Activated naive CD4-positive, alpha-beta T cell treated with anti-CD3 and anti-CD28 coated beads for 36 hours (primary cell): Measurements from ENCODE around the gene ELOF1. TPM values are rescaled to one million over a fixed set of nuclear protein-coding genes. Genes with fewer than 3 reads are reported as not detected.
A peak's percentile ranks its signal among the peaks of the same experiment; 100 is the strongest.
"Not testable (repeated sequence)": the region's sequence is repeated elsewhere in the genome, so short reads cannot be mapped to it uniquely, and the experiment has no call there.

ENCODE experiments used
- CTCF ChIA-PET: fragments of 350-600 bp; sonication (Branson Sonifier 250); formaldehyde crosslinking; loops from one replicate; lab custom pipeline; 2021; ENCODE audit warnings: antibody characterized with exemption; lab: Charles Lee
- DNase-seq: peaks from one replicate; pipeline ENCODE4 v3.0.0-alpha.2; 2020
- H3K27ac Mint-ChIP-seq: one replicate; pipeline ENCODE4 v1.8.0; 2021; ENCODE audit warnings: mild to moderate bottlenecking, mixed read lengths
- H3K27me3 Mint-ChIP-seq: one replicate; pipeline ENCODE4 v1.8.0; 2021; ENCODE audit warnings: low read depth, mixed read lengths
- H3K36me3 Mint-ChIP-seq: one replicate; pipeline ENCODE4 v1.8.0; 2021; ENCODE audit warnings: low read depth, mixed read lengths
- H3K4me1 Mint-ChIP-seq: one replicate; pipeline ENCODE4 v1.8.0; 2021; ENCODE audit warnings: low read depth, mixed read lengths
- H3K4me3 Mint-ChIP-seq: one replicate; pipeline ENCODE4 v1.8.0; 2021; ENCODE audit warnings: mild to moderate bottlenecking, moderate library complexity, mixed read lengths
- H3K9me3 Mint-ChIP-seq: one replicate; pipeline ENCODE4 v1.8.0; 2021; ENCODE audit warnings: mixed read lengths
- intact Hi-C: fragments of 100-400 bp; cut with micrococcal nuclease; formaldehyde crosslinking; loops from one replicate; pipeline ENCODE4 v1.15.1; 2023
- total RNA-seq, 2 experiments: library from RNA; stranded (reverse); gene quantifications; one replicate each; pipeline ENCODE4 v1.2.3, GENCODE V29; 2021

ELOF1 gene
- total RNA-seq, 2 experiments from 2014 or later, result 33.0 to 33.4 TPM

DNA sequence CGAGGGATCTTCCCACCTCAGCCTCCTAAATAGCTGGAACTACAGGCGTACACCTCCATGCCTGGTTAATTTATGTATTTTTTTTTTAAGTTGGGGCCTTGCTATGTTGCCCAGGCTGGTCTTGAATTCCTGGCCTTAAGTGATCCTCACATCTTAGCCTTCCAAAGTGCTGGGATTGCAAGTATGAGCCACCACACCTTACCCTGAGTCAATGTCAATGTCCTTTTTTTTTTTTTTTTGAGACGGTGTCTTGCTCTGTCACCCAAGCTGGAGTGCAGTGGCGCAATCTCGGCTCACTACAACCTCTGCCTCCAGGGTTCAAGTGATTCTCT is 6.6 kb upstream of the ELOF1 start:
- H3K36me3 Mint-ChIP-seq, H3K27me3 Mint-ChIP-seq, H3K4me3 Mint-ChIP-seq, H3K27ac Mint-ChIP-seq, DNase-seq, H3K9me3 Mint-ChIP-seq, intact Hi-C loops: not testable (repeated sequence)
- CTCF ChIA-PET, result interaction anchor here (0.9 kb wide), 1 partner anchor 29 kb away, joined by 3 read pairs; no protein-coding TSS in a partner anchor
- H3K4me1 Mint-ChIP-seq, result peaks cover 10% of the 10 kb centered on the region

DNA sequence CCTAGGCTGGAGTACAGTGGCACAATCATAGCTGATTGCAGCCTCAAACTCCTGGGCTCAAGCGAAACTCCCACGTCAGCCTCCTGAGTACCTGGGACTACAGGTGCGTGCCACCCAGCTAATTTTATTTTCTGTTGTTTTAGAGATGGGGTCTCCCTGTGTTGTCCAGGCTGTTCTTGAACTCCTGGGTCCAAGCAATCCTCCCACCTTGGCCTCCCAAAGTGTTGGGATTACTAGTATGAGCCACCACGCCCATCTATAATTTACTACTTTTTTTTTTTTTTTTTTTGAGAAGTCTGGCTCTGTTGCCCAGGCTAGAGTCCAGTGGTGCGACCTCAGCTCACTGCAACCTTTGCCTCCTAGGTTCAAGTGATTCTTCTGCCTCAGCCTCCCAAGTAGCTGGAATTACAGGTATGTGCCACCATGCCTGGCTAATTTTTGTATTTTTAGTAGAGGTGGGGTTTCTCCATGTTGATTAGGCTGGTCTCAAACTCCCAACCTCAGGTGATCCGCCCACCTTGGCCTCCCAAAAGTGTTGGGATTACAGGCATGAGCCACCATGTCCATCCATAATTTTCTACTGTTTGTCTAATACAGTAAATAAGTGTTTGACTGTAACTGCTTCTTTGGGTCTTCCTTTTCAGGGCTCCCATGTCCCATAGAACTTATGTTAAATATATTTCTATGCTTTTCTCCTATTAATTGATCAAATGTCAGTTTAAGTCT is 5.2 kb upstream of the ELOF1 start:
- H3K27ac Mint-ChIP-seq, H3K9me3 Mint-ChIP-seq, H3K27me3 Mint-ChIP-seq, DNase-seq, intact Hi-C loops, H3K36me3 Mint-ChIP-seq, H3K4me3 Mint-ChIP-seq: not testable (repeated sequence)
- H3K4me1 Mint-ChIP-seq, result peaks cover 19% of the 10 kb centered on the region
- CTCF ChIA-PET, result interaction anchor here (0.5 to 1.3 kb wide), 3 partner anchors 16 to 544 kb away, joined by 3 read pairs; no protein-coding TSS in a partner anchor

DNA sequence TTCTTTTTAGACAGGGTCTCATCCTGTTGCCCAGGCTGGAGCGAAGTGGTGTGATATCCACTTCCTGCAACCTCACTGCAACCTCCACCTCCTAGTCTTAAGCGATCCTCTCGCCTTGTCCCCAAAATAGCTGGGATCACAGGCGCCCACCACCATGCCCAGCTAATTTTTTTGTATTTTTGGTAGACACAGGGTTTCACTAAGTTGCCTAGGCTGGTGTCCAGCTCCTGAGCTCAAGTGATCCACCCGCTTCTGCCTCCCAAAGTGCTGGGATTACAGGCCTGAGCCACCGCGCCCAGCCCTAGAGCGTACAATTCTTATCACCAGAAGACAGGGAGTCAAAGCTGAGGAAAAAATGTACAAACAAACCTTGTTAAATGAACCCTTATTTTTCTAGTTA is 4.5 kb upstream of the ELOF1 start:
- no peak for DNase-seq
- CTCF ChIA-PET, result interaction anchor here (0.5 to 1.8 kb wide), 4 partner anchors 17 to 543 kb away, joined by 3 to 5 read pairs (median 3); no protein-coding TSS in a partner anchor
- H3K9me3 Mint-ChIP-seq, result no peaks in the 10 kb centered on the region
- no peak overlapping the region for H3K4me3 Mint-ChIP-seq
- H3K36me3 Mint-ChIP-seq, result peaks cover 2% of the 10 kb centered on the region
- no peaks in the 10 kb centered on the region for H3K27me3 Mint-ChIP-seq
- peaks cover 21% of the 10 kb centered on the region for H3K4me1 Mint-ChIP-seq
- H3K27ac Mint-ChIP-seq, result no peak overlapping the region
- intact Hi-C loops, result no loop called here

DNA sequence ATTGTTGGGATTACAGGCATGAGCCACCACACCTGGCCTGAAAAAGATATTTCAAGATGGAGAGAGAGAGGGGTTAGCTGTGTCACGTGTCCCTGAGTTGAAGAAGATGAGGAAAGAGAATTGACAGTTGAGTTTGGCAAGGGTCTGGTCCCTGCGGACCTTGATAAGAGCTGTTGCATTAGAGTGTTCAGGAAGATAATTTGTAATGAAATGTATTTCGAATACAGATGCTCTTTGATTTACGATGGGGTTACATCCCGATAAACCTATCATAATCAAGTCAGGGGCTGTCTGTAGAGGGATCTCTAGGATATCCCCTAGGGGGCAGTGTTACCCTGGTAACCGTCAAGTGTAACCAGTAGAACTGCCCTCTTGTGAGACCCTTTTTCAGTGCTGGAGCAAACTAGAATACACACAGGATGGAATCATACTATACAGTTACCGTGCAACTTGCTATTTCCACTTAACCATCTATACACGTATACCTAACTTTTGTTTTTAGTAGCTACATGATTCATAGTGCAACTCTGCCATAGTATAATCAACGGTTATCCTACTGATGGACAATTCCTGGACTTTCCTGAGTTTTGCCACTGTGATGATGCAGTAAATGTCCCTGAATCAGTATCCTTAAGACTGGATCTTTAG is 1.5 kb upstream of the ELOF1 start:
- peak; percentile 80 for DNase-seq
- intact Hi-C loops, result loop anchor here (1.0 kb wide), 3 partner anchors 21 to 179 kb away; no protein-coding TSS in a partner anchor
- Mint-ChIP-seq H3K27me3 (no peaks in the 10 kb centered on the region), H3K36me3 (peaks cover 7% of the 10 kb centered on the region), H3K4me1 (peaks cover 37% of the 10 kb centered on the region), H3K4me3 (peak overlapping the region; percentile 91), H3K9me3 (no peaks in the 10 kb centered on the region), H3K27ac (peak overlapping the region; percentile 80)
- CTCF ChIA-PET, result interaction anchor here (0.6 to 3.6 kb wide), 10 partner anchors 9 to 80 kb away, joined by 3 to 60 read pairs (median 5); partner anchors contain the start of gene ACP5

DNA sequence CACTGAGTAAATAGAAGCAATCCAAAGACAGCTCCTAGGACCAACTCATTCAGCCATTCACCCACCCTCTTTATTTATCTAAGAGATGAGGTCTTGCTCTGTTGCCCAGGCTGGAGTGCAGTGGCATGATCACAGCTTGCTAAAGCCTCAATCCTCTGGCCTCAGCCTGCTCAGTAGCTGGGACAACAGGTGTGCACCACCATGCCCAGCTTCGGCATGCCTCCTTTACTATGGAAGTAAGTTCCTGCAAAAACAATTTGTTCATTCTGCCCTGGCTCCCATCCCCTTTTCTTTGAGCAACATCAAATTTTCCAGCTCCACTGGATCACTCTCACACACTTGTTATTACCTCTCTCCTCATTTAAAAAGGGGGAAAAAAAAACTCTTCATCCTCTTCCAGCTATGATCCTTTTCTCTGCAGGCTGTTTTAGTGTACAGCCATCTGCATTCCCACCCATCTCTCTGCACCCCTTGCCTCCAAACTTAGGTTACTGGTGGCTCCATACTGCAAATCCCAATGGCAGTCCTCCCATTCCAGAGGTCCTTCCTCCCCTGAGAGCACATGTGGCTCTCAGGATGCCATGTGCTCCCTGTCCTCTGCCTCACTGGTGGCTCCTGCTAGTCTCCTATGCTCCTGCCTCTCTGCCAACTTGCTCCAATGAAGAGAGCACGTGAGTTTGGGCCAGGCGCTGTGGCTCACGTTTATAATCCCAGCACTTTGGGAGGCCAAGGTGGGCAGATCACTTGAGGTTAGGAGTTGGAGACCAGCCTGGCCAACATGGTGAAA is 2.2 kb downstream of the ELOF1 start:
- Mint-ChIP-seq H3K36me3 (peaks cover 13% of the 10 kb centered on the region), H3K27ac (no peak overlapping the region), H3K4me3 (peak overlapping the region; percentile 28), H3K9me3 (no peaks in the 10 kb centered on the region), H3K27me3 (no peaks in the 10 kb centered on the region), H3K4me1 (peaks cover 45% of the 10 kb centered on the region)
- intact Hi-C loops, result no loop called here
- DNase-seq, result no peak
- CTCF ChIA-PET, result no interaction called here

DNA sequence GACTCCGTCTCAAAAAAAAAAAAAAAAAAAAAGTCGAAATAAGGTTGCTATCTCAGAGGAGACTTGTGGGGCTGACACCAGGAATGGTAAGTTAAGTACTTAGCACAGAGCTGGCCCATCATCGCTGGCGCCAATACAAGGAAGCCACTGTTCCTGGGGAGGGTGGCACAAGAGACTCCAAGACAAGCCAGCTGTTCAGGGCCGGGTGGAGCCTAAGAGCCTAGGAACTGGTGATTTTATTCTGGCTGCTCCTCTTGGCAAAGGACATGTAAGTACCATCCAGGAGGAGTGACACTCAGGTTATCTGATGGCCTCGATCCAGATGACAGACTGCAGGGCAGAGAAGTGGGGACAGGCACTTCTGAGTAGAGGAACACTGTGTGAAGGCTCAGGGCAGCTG is 3.8 kb downstream of the ELOF1 start:
- intact Hi-C loops, result no loop called here
- Mint-ChIP-seq H3K36me3 (peaks cover 13% of the 10 kb centered on the region), H3K4me1 (peaks cover 36% of the 10 kb centered on the region), H3K27ac (peak overlapping the region; percentile 6), H3K9me3 (no peaks in the 10 kb centered on the region), H3K27me3 (no peaks in the 10 kb centered on the region), H3K4me3 (no peak overlapping the region)
- CTCF ChIA-PET, result no interaction called here
- no peak for DNase-seq

DNA sequence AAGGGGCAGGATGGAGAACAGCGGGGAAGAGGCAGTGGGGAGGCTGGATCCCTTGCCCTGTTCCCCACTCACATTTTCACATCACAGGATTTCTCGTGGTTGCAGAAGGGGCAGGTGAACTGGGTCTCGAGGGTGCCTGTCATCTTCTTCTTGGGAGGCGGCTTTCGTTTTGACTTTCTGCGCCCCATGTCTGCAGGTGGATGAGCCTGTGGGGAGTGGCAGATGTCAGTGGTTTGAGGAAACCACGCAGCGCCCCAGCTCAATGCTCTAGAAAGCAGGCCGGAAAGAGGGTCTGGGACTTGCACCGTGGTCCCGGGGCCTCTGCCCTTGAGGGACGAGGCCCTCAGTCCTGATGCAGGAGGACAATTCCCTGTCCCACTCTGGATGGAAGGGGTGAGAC is 4.9 kb downstream of the ELOF1 start:
- Mint-ChIP-seq H3K36me3 (peaks cover 13% of the 10 kb centered on the region), H3K27ac (peak overlapping the region; percentile 53), H3K9me3 (no peaks in the 10 kb centered on the region), H3K4me3 (no peak overlapping the region), H3K4me1 (peaks cover 31% of the 10 kb centered on the region), H3K27me3 (no peaks in the 10 kb centered on the region)
- no peak for DNase-seq
- CTCF ChIA-PET, result interaction anchor here (1.7 kb wide), 1 partner anchor 18 kb away, joined by 5 read pairs; no protein-coding TSS in a partner anchor
- intact Hi-C loops, result no loop called here

DNA sequence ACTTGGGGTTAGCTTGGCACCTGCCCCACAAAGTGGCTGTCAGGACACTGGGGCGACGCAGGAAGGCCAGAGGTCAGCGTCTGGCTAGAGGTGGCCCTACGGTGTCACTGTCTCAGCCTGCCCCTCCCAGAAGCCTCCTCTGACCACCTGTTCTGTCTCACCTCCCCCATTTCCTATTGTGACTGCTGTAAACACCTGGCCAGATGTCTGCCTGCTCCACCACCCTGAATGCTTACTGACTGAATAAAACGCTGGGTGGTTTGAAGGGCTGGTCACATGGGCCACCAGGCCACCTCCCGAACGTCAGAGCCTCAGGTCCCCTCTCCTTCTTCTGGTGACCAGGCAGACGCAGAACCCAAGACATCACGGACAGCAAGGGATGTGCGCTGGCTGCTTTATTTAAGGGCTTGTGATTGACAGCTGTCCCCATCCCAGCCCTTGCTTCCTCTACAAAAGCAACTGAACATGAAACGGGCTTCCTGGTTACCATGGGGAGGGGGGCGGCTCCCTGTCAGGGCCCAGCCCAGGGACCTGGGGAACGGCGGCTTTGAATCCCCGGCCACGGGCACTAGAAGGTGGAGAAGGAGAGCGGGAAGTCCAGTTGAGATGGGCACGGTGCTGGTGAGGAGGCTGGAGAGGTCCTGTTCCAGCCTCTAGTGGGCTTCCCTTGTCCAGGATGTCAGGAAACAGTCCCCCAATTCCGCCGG is 6.2 kb downstream of the ELOF1 start:
- CTCF ChIA-PET, result no interaction called here
- intact Hi-C loops, result no loop called here
- no peaks in the 10 kb centered on the region for H3K27me3 Mint-ChIP-seq
- H3K36me3 Mint-ChIP-seq, result peaks cover 13% of the 10 kb centered on the region
- peaks cover 26% of the 10 kb centered on the region for H3K4me1 Mint-ChIP-seq
- no peaks in the 10 kb centered on the region for H3K9me3 Mint-ChIP-seq
- no peak for DNase-seq
- H3K27ac Mint-ChIP-seq, result no peak overlapping the region
- no peak overlapping the region for H3K4me3 Mint-ChIP-seq

DNA sequence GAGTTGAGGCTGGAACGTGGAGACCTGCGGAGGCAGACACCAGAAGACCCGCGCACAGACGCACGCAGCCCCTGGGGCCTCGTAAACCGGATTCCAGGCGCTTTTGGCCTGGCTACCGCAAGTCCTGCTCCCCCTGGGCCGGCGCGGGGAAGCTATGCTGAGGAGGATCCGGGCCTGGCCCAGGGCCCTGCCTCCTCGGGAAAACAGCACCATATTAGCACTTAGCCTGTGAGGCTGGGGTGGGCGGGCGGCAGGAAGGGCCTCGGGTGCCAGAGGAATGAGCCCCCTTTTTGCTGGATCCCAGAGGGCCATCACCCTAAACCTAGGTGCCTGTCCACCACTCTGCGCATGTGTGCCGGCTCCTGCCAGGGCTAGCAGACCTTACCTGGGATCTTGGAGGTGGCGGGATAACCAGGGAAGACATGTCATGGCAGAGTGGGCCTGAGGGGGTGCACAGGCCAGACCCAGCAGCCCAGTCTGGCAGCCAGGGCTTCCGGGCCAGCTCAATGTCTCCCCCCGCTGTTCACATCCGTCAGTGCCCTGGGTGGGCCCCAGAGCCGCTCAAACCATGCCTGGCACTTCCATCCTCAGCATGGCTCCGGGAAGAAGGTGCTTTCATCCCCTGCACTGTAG is 7.3 kb downstream of the ELOF1 start:
- DNase-seq, result no peak
- CTCF ChIA-PET, result interaction anchor here (0.6 kb wide), 1 partner anchor 20 kb away, joined by 3 read pairs; no protein-coding TSS in a partner anchor
- Mint-ChIP-seq H3K27ac (no peak overlapping the region), H3K4me1 (peaks cover 18% of the 10 kb centered on the region), H3K27me3 (no peaks in the 10 kb centered on the region), H3K36me3 (peaks cover 10% of the 10 kb centered on the region), H3K4me3 (no peak overlapping the region), H3K9me3 (no peaks in the 10 kb centered on the region)
- intact Hi-C loops, result no loop called here

DNA sequence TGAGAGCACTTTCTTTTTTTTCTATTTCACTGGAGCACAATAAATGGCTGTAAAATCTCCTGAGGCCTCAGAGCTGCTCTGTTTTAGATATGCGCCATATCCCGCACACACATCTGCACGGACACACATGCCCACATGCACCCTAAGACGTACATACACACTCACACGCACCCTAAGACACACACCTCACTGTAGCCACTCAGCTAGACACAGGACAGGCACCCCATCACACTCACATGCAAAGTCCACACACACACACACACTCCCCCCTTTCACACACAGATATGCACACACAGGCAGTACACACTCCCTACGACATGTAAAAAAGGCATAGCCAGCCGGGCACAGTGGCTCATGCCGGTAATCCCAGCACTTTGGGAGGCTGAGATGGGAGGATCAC is 8.8 kb downstream of the ELOF1 start:
- Mint-ChIP-seq H3K4me3 (no peak overlapping the region), H3K4me1 (peaks cover 11% of the 10 kb centered on the region), H3K27me3 (no peaks in the 10 kb centered on the region), H3K9me3 (no peaks in the 10 kb centered on the region), H3K27ac (no peak overlapping the region), H3K36me3 (peaks cover 4% of the 10 kb centered on the region)
- intact Hi-C loops, result no loop called here
- CTCF ChIA-PET, result no interaction called here
- DNase-seq, result no peak

DNA sequence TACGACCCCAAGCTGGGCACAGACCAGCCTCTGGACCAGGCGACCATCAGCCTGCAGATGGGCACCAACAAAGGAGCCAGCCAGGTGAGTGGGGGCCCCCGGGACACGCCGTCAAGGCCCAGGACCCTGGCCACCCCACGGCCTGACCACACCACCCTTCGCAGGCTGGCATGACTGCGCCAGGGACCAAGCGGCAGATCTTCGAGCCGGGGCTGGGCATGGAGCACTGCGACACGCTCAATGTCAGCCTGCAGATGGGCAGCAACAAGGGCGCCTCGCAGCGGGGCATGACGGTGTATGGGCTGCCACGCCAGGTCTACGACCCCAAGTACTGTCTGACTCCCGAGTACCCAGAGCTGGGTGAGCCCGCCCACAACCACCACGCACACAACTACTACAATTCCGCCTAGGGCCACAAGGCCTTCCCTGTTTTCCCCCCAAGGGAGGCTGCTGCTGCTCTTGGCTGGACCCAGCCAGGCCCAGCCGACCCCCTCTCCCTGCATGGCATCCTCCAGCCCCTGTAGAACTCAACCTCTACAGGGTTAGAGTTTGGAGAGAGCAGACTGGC is 9.6 kb downstream of the ELOF1 start:
- CTCF ChIA-PET, result interaction anchor here (1.0 kb wide), 1 partner anchor 13 kb away, joined by 3 read pairs; no protein-coding TSS in a partner anchor
- H3K27me3 Mint-ChIP-seq, result no peaks in the 10 kb centered on the region
- DNase-seq, result no peak
- intact Hi-C loops, result no loop called here
- no peak overlapping the region for H3K4me3 Mint-ChIP-seq
- no peak overlapping the region for H3K27ac Mint-ChIP-seq
- peaks cover 10% of the 10 kb centered on the region for H3K4me1 Mint-ChIP-seq
- no peaks in the 10 kb centered on the region for H3K9me3 Mint-ChIP-seq
- H3K36me3 Mint-ChIP-seq, result peaks cover 4% of the 10 kb centered on the region
